Adipocyte (in vitro differentiated cells): ENCODE measurements around the gene RRN3.
"Not testable (repeated sequence)": the region's sequence is repeated elsewhere in the genome, so short reads cannot be mapped to it uniquely, and the experiment has no call there.

Experiments
- DNase-seq: peaks from one replicate; pipeline ENCODE4 v3.0.0-alpha.2; 2015; ENCODE audit warnings: low read depth
- H3K27me3 ChIP-seq: replicated peaks from 2 replicates; pipeline ENCODE4 v1.7.0; 2013; ENCODE audit warnings: mild to moderate bottlenecking, low read length, moderate library complexity; ENCODE audit not compliant: control insufficient read depth, insufficient read depth
- H3K36me3 ChIP-seq: 2 replicates; pipeline ENCODE4 v1.7.0; 2013; ENCODE audit warnings: low read length, mild to moderate bottlenecking, moderate library complexity; ENCODE audit not compliant: control insufficient read depth, insufficient read depth, severe bottlenecking
- H3K4me1 ChIP-seq: 2 replicates; pipeline ENCODE4 v1.7.0; 2013; ENCODE audit warnings: mild to moderate bottlenecking, low read length, moderate library complexity; ENCODE audit not compliant: control insufficient read depth, insufficient read depth
- H3K4me3 ChIP-seq: 2 replicates; pipeline ENCODE4 v1.7.0; 2013; ENCODE audit warnings: mild to moderate bottlenecking, low read length, moderate library complexity
- H3K9ac ChIP-seq: 2 replicates; pipeline ENCODE4 v1.7.0; 2013; ENCODE audit warnings: mild to moderate bottlenecking, low read length, moderate library complexity
- H3K9me3 ChIP-seq: 2 replicates; pipeline ENCODE4 v1.7.0; 2013; ENCODE audit warnings: mild to moderate bottlenecking, low read length, moderate library complexity; ENCODE audit not compliant: control insufficient read depth

RRN3 gene

GRCh38 chr16:15055141-15056053 lies 38.7 kb downstream of the RRN3 start:
- H3K27me3 ChIP-seq, result no peaks in the 10 kb centered on the region
- peak overlapping the region; percentile 91 for H3K9ac ChIP-seq
- H3K9me3 ChIP-seq, result no peaks in the 10 kb centered on the region
- peaks cover 17% of the 10 kb centered on the region for H3K4me1 ChIP-seq
- peak overlapping the region; percentile 90 for H3K4me3 ChIP-seq
- peaks cover 25% of the 10 kb centered on the region for H3K36me3 ChIP-seq
- DNase-seq, result peak; percentile 56

GRCh38 chr16:15054357-15055140 lies 39.5 kb downstream of the RRN3 start:
- Histone ChIP-seq H3K9ac (peak overlapping the region; percentile 91), H3K9me3 (no peaks in the 10 kb centered on the region), H3K27me3 (no peaks in the 10 kb centered on the region), H3K4me1 (peaks cover 19% of the 10 kb centered on the region), H3K4me3 (peak overlapping the region; percentile 90), H3K36me3 (peaks cover 17% of the 10 kb centered on the region)
- peak; percentile 13 for DNase-seq

GRCh38 chr16:15053904-15054303 lies 40.2 kb downstream of the RRN3 start:
- Histone ChIP-seq H3K9me3 (no peaks in the 10 kb centered on the region), H3K4me3 (no peak overlapping the region), H3K27me3 (no peaks in the 10 kb centered on the region), H3K4me1 (peaks cover 19% of the 10 kb centered on the region), H3K9ac (no peak overlapping the region), H3K36me3 (peaks cover 10% of the 10 kb centered on the region)
- DNase-seq, result no peak

DNA sequence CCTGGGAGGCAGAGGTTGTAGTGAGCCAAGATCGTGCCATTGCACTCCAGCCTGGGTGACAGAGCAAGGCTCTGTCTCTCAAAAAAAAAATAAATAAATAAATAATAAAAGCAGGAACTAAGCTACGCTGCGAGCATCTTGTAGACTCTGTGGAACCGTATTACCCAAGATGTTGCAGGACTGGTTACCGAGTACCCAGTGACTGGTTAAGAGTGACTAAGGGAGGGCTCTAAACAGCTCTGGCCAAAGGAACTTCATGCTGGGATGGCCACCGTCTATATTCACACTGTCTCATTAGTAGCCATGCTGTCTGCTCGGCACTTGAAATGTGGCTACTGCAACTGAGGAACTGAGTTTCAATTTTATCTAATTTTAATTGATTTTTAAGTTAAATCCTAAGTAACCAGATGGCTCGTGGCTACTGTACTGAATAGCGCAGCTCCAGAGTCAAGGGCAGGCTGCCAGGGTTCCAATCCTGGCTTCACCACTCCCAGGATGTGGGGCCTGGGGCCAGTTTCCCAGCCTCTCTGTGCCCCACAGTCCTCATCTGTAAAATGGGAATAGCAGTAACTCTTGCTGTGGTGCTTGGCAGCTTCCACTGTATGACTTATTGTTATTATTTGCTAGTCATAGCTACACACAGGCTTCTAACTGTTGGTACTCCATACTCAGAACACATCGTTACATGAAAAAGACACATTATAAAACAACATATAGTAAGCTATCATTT lies 41.2 kb downstream of the RRN3 start:
- H3K4me3 ChIP-seq, result no peak overlapping the region
- H3K9ac ChIP-seq, result no peak overlapping the region
- no peak for DNase-seq
- H3K9me3 ChIP-seq, result no peaks in the 10 kb centered on the region
- no peaks in the 10 kb centered on the region for H3K27me3 ChIP-seq
- H3K36me3 ChIP-seq, result peaks cover under 1% of the 10 kb centered on the region
- peaks cover 19% of the 10 kb centered on the region for H3K4me1 ChIP-seq

DNA sequence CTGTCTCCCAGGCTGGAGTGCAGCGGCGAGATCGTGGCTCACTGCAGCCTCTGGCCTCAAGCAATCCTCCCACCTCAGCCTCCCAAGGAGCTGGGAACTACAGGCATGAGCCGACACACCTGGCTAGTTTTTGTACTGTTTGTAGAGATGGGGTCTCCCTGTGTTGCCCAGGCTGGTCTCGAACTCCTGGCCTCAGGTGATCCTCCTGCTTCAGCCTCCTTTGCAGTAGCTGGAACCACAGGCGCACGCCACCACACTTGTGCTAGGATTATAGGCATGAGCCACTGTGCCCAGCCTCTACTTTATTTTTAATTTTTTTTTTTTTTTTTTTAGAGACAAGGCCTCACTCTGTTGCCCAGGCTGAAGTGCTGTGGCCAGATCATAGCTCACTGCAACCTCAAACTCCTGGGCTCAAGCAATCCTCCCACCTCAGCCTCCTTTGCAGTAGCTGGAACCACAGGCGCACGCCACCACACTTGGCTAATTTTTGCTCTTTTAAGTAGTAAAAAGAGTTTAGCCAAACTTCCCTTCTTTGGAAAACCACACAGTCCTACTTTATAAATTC lies 42.6 kb downstream of the RRN3 start:
- Histone ChIP-seq H3K4me1 (peaks cover 19% of the 10 kb centered on the region), H3K27me3 (no peaks in the 10 kb centered on the region), H3K4me3 (no peak overlapping the region), H3K9me3 (no peaks in the 10 kb centered on the region), H3K36me3 (peaks cover 11% of the 10 kb centered on the region), H3K9ac (no peak overlapping the region)
- no peak for DNase-seq

- H3K36me3 ChIP-seq, result peaks cover 18% of the 10 kb centered on the region
- not testable (repeated sequence) for H3K9me3 ChIP-seq, H3K9ac ChIP-seq, DNase-seq, H3K4me3 ChIP-seq, H3K27me3 ChIP-seq
- H3K4me1 ChIP-seq, result peaks cover 15% of the 10 kb centered on the region
These were observed 43.6 kb downstream of the RRN3 start for GRCh38 chr16:15050440-15050839.

GRCh38 chr16:15049581-15050180 lies 44.4 kb downstream of the RRN3 start:
- Histone ChIP-seq H3K27me3 (no peaks in the 10 kb centered on the region), H3K4me1 (peaks cover 12% of the 10 kb centered on the region), H3K4me3 (no peak overlapping the region), H3K9me3 (no peaks in the 10 kb centered on the region), H3K9ac (no peak overlapping the region), H3K36me3 (peaks cover 18% of the 10 kb centered on the region)
- no peak for DNase-seq

GRCh38 chr16:15046692-15047376 lies 47.2 kb downstream of the RRN3 start:
- peaks cover 9% of the 10 kb centered on the region for H3K4me1 ChIP-seq
- H3K4me3 ChIP-seq, result no peak overlapping the region
- H3K9ac ChIP-seq, result no peak overlapping the region
- DNase-seq, result no peak
- H3K36me3 ChIP-seq, result peaks cover 24% of the 10 kb centered on the region
- H3K27me3 ChIP-seq, result no peaks in the 10 kb centered on the region
- H3K9me3 ChIP-seq, result no peaks in the 10 kb centered on the region

GRCh38 chr16:15045270-15045669 lies 48.8 kb downstream of the RRN3 start:
- not testable (repeated sequence) for H3K27me3 ChIP-seq, H3K9me3 ChIP-seq, H3K4me3 ChIP-seq, H3K9ac ChIP-seq, DNase-seq
- H3K4me1 ChIP-seq, result peaks cover 15% of the 10 kb centered on the region
- peaks cover 33% of the 10 kb centered on the region for H3K36me3 ChIP-seq

DNA sequence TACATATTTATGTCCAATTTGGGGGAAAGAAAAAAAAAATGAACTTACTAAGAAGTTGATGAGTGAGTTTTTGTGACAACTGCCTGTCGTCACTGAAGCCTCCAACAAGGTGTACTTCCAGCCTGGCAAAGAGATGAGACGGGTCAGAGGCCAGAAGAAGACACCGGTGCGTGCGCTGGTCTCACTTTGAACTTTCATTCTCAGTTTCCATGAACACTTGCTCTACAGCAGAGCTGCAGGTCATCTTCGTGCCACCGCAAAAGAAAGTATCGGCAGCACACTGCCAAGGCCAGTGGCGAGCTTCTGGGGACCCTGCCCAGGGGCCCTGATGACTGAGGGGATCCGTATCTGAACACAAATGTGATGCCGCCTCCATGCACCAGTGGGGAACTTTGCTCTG lies 49.8 kb downstream of the RRN3 start:
- Histone ChIP-seq H3K36me3 (peaks cover 43% of the 10 kb centered on the region), H3K4me3 (no peak overlapping the region), H3K9ac (no peak overlapping the region), H3K4me1 (peaks cover 13% of the 10 kb centered on the region), H3K9me3 (no peaks in the 10 kb centered on the region), H3K27me3 (no peaks in the 10 kb centered on the region)
- no peak for DNase-seq
